GM12892 (cell line): Measurements from ENCODE around the gene CPED1.
"Not testable (repeated sequence)": the region's sequence is repeated elsewhere in the genome, so short reads cannot be mapped to it uniquely, and the experiment has no call there.

ENCODE experiments used
- POLR2A ChIP-seq: IDR thresholded peaks from 2 replicates; pipeline ENCODE4 v1.6.1; 2011; ENCODE audit warnings: low read depth, low read length, control low read depth
- POLR2AphosphoS5 ChIP-seq: IDR thresholded peaks from 2 replicates; pipeline ENCODE4 v1.6.1; 2011; ENCODE audit warnings: low read depth, low read length, control low read depth

- TF ChIP-seq POLR2AphosphoS5, POLR2A: not testable (repeated sequence)
Observed at GRCh38 chr7:121251367-121251766, 262.9 kb downstream of the CPED1 start.
